NCI-H524 (cell line): ENCODE results near the gene FAM219B.
"Not testable (repeated sequence)": the region's sequence is repeated elsewhere in the genome, so short reads cannot be mapped to it uniquely, and the experiment has no call there.

Experiments used
- DNase-seq, 2 experiments: peaks; one replicate each; lab custom pipeline; 2025; lab: John Stamatoyannopoulos, UW

Gene FAM219B, protein sequence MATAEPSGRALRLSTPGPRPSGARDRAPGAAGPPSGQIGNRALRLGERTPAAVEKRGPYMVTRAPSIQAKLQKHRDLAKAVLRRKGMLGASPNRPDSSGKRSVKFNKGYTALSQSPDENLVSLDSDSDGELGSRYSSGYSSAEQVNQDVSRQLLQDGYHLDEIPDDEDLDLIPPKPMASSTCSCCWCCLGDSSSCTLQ

DNA sequence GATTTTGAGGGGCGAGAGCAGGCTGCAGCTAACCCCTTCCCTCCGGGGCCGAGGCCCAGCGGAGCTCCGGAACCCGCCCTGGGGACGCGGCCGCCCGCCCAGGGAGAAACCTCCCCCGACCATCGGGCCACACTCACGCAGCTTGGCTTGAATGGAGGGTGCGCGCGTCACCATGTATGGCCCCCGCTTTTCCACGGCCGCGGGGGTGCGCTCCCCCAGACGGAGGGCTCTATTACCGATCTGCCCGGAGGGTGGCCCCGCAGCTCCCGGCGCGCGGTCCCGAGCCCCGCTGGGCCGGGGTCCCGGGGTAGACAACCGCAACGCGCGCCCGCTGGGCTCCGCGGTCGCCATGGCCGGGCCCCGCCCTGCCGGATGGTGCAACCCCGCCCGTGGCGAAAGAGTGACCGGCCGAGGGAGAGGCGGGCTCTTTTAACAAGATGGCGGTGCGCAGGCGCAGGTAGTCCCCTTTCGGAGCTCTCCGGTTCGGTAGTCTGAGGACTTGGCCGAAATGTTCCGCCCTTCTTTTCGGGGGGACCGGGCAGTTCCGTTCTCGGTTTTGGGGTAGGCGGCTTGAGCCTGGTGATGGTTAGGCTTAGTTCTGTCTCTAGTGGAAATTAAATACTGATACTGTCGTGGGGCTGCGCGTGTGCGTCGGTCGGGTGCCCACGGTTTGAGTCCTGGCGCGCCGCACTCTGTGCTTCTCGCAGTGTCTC, at the start of gene FAM219B:
Gene FAM219B, minus strand, starts transcription at position 402 of the 713 bp plus-strand sequence. Its CDS starts 51 bp downstream, at position 351.
- peak; percentile 73 to 90 for DNase-seq

DNA sequence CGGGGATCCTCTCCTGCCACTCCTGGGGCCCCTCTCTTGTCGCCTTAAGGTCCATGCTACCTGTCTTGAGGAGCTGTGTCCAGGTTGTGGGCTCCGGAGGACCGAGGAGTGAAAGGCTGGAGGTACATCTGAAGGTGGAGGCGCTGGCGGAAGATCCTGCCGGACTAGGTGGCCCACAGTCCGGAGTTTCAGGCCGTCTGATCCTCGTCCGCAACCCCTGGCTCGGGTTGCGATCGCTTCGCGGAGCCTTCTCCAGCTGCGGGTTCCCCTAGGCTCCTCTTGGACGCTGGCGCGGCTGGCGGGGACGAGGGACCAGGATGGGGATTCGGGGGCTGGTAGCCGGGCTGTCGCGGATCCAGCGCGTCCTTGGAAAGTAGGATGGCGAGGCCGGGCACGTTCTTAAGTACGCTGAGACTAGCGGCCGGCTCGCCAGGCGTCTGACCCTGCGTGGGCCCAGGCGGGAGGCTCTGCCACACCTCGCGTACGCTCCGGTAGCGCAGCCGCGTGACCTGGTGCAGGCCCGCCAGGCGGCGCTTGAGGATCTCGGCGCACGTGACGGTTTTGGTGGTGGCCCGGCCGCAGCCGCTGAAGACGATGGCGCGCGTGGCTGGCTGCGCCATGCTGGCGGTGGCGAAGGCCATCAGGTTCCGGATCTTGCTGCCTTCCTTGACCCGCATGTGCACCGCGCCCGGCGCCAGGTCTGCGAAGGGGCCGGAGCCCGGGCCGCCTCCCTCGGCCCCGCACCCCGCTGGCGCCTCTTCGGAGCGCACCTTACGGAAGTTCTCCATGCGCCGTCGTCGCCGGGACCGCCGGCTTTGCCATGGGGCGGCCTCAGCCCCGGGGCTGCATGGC, 49.4 kb upstream of the FAM219B start:
- DNase-seq: peak; percentile 60 to 68

- no peak for DNase-seq
These were observed 48.4 kb upstream of the FAM219B start for GRCh38 chr15:74955017-74955416.

- peak; percentile 15 to 39 for DNase-seq
These were observed 47.9 kb upstream of the FAM219B start for GRCh38 chr15:74954515-74954914.

GRCh38 chr15:74951006-74951405, 44.4 kb upstream of the FAM219B start:
- DNase-seq: no peak

DNA sequence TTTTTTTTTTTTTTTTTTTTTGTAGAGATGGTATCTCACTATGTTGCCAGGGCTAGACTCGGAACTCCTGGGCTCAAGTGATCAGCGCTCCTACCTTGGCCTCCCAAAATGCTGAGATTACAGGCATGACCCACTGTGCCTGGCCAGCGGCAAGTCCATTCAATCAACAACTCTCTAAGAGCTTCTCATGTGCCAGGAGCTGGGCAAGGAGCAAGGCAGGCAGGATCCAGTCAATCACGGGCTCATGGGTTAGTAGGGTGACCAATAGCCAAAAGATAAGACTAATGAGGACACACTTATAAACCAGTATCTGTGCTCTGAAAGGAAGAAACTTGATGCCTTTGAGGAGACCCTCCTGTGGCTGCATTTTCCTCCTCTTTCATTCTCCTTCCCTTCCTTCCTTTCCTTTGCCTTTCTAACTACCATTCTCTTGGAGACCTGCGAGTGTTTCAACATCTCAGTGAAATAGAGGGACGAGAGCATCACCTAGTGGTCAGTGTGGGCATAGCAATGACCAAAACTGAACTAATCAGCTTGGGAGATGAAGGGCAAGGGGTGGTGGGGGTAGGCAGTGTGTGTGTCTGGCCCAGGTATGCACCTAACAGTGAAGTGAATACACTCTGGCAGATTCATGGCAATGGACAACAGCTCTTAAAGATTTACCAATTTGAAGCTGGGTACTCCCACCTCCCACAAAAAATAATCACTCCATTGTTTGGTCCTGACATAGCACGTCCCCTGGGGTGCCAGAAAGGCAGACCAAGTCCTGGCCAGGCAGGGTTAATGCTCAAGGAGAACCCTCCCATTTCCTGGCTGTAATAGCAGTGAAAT, 43.6 kb upstream of the FAM219B start:
- DNase-seq: peak; percentile 68 to 86

DNA sequence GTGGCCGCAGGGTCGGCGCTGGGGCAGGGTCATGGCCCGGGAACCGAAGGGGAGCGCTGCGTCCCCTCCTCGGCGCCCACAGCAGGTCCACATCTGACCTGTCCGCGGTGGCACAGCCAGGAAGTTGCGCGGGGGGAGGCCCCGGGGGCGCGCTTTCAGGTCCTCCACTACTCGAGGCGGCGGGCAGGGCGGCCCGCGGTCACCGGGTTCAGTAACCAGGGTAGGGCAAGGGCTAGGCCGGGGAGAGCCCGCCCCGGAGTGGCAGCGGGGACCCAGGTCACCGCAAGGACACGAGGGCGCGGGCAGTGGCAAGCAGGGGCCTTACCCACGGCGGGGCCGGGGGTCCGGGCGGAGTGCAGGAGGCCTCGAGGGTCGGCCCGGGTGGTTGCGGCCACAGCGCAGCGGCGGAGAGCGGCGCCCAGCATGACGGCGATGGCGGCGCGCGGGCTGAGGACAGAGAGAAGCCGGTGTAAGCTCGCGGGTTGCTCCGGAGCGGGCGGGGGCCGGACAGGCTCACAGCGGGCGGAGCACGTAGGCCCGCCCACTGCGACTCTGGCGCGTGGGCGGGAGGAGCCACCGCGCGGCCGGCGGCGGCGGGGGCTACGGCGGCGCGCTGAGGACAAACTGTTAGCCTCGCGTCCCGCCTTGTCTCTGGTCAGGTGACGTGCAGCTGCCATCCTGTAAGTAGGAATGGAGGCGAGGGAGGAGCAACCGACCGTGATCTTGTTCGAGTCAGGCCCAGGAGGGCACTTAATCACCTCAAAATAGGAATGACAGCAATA, 31.1 kb upstream of the FAM219B start, which contains the start of gene COX5A:
Gene COX5A, minus strand, starts transcription at position 484 of the 782 bp plus-strand sequence. Its CDS starts 59 bp downstream, at position 425.
- peak; percentile 91 to 97 for DNase-seq

DNA sequence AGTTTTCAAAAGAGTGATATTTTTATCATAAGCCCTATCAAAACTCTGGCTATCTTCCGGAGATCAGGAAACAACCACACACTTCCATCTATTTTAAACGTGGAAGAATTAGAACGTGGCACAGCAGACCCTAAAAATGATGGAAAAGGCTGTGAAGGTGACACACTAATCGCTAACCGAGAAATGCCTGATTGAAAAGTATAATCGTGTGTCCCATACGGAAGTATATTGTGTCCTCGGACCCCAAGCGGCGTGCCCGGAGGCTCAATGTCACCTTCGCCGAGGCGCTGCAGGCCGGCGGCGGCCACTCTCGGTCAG, 30.6 kb upstream of the FAM219B start:
- peak in 1 of 2 experiments; percentile 40 for DNase-seq

DNA sequence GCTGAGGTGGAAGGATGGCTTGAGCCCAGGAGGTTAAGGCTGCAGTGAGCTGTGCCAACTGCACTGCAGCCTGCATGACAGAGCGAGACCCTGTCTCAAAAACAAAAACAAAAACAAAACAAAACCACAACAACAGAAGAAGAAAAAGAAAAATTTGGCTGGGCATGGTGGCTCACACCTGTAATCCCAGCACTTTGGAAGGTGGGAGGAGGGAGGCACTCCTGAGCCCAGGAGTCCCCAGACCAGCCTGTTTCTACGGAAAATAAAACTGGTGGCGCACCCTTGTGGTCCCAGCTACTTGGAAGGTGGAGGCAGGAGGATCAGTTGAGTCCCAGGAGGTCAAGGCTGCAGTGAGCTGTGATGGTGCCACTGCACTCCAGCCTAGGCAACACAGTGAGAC, 28.5 kb upstream of the FAM219B start:
- peak; percentile 16 to 55 for DNase-seq

DNA sequence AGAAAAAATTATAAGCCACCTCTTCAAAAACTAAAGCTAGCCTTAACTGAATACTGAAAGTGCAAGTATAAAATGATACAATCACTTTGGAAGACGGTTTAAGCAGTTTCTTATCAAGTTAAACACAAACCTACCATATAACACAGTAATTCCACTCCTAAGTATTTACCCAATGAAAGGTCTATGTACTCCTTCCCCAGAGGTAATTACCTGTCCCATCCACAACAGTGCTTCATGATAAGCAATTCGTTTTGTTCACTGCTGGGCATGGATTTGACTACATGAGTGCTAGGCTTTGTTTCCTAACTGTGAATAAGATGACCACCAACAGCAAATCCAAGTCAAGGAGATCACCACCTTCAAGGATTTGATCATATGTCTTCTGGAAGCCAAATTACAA, 26.9 kb upstream of the FAM219B start:
- DNase-seq: no peak

DNA sequence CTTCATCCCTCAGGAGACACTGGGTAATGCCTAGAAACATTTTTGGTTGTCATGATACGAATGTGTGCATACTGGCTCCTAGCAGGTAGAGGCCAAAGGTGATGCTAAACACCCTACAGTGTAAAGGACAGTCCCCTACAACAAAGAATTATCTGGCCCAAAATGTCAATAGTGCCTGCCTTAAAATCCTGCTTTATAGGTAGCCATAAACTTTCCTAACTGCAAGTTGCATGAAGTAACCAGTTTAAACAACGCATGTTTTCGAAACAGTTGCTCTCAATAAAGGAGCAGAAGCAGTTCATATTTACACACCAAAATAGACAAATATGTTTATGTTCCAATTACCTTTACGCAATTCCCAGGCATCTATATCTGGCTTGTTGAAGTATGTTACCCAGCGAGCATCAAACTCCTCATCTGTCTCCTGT, 22.1 kb upstream of the FAM219B start:
- DNase-seq: no peak

GRCh38 chr15:74924525-74924924, 17.9 kb upstream of the FAM219B start:
- DNase-seq: no peak

- DNase-seq: no peak
These were observed 13.8 kb upstream of the FAM219B start for GRCh38 chr15:74920456-74920855.

DNA sequence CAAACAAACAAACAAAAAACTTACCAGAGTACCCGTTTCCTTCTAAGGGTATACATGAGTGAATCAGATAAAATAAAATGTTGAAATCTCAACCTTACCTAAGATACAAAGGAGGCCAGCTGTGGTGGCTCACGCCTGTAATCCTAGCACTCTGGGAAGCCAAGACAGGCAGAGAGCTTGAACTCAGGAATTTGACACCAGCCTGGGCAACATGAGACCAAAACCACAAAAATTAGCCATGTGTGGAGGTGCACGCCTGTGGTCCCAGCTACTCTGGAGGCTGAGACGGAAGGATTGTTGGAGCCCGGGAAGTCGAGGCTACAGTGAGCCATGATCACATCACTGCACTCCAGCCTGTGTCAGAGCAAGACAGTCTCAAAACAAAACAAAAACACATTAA, 11.0 kb upstream of the FAM219B start:
- DNase-seq: no peak

GRCh38 chr15:74913799-74914198, 7.1 kb upstream of the FAM219B start:
- not testable (repeated sequence) for DNase-seq

- no peak for DNase-seq
These were observed 6.4 kb upstream of the FAM219B start for GRCh38 chr15:74913041-74913440.

GRCh38 chr15:74908635-74909034, 2.0 kb upstream of the FAM219B start:
- no peak for DNase-seq

DNA sequence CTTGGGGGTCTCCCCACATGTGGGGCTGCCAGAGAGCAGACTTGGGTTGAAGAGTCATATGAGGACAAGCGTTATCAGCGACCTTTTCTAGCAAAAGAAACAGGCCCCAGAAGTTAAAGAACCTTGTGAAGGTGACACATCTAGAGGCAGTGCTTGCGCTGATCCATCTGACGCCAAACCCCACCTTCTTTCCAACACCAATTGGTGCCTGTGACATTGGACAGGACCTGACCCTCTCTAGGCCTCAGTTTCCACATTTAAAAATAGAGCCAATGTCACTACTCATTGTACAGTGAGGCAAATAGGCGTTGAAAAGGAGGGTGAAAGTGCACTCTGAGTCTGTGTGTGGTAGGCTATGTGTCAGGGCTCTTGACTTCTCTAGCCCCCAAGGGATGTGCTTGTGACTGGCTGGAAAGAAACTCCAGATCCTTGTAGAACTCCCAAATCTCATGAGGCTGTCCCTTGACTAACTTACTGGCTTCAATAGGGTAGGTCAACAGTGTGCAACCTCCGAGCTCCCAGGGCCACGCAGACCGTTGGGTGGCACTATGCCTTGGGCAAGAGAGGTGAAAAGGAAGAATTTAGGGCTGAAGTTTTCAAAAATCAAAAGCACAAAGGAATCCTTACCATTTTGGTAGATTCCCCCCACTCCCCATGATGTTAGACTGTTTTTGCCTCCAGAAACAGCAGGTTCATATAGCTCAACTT, 666 bp upstream of the FAM219B start:
- peak in 1 of 2 experiments; percentile 54 for DNase-seq

DNA sequence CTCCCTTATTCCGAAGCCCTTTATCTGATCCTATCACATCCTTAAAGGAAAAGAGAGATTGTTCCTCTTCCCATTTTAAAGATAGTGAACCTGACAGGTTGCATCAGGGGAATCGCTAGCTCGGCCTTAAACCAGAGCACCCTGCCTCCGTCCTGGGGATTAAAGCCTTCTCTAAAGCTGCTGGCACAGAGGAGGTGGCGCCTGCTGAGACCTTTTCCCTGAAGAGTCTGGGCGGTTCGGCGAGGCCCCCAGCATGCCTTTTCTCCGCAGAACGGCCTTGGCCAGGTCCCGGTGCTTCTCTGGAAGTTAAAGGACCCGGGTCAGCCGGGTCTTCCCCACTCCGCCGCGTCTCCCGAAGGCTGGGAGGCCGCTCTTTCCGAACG, 593 bp downstream of the FAM219B start:
- DNase-seq: peak; percentile 50 to 69

GRCh38 chr15:74904190-74904805, 2.4 kb downstream of the FAM219B start:
- no peak for DNase-seq
